Endothelial cell of umbilical vein (primary cell): ENCODE measurements around the gene GGT5. TPM values are rescaled to one million over a fixed set of nuclear protein-coding genes. Genes with fewer than 3 reads are reported as not detected.
"Not testable (repeated sequence)": the region's sequence is repeated elsewhere in the genome, so short reads cannot be mapped to it uniquely, and the experiment has no call there.

Source experiments
- BruUV-seq: library from RNA; stranded (reverse); fragments of 400-500 nt; replicated peaks from 2 replicates; lab custom pipeline; 2021; lab: Mats Ljungman, UMichigan
- CTCF ChIA-PET: fragments of 300-600, 350-600 bp; sonication (Branson Sonifier 250); formaldehyde crosslinking; loops from one replicate; lab custom pipeline; 2021; ENCODE audit warnings: antibody characterized with exemption, inconsistent platforms; lab: Charles Lee
- POLR2A ChIA-PET: fragments of 300-600, 350-600 bp; sonication (Branson Sonifier 250); formaldehyde crosslinking; loops from one replicate; lab custom pipeline; 2021; ENCODE audit warnings: antibody characterized with exemption, inconsistent platforms; lab: Charles Lee
- DNase-seq: peaks from one replicate; pipeline ENCODE4 v3.0.0-alpha.2; 2011; ENCODE audit warnings: low read depth, low spot score
- FAIRE-seq: peaks from 2 replicates; lab custom pipeline; 2011; peaks lifted over from hg19 to GRCh38; lab: Jason Lieb, UNC
- H2AFZ ChIP-seq: 2 replicates; pipeline ENCODE4 v1.6.0; 2012; ENCODE audit warnings: low read depth, low read length, control low read depth, inconsistent platforms
- H3K27ac ChIP-seq: 2 replicates; pipeline ENCODE4 v1.5.1; 2011; ENCODE audit warnings: low read depth, mild to moderate bottlenecking, control low read depth, low read length, moderate library complexity; ENCODE audit not compliant: insufficient read depth
- H3K27me3 ChIP-seq, 2 experiments: 2 replicates each; pipeline versions ENCODE4 v1.6.0 to v1.6.1; 2011; ENCODE audit warnings: low read length in 2 of 2, mixed read lengths in 1 of 2; ENCODE audit not compliant: control insufficient read depth in 2 of 2, insufficient read depth in 2 of 2
- H3K36me3 ChIP-seq, 2 experiments: 2 replicates in 1 of 2; 3 replicates in 1 of 2; pipeline ENCODE4 v1.5.1; 2011; ENCODE audit warnings: low read length in 2 of 2, mild to moderate bottlenecking in 1 of 2, moderate library complexity in 1 of 2; ENCODE audit not compliant: control insufficient read depth in 2 of 2, insufficient read depth in 2 of 2; ENCODE audit errors: extremely low read depth in 1 of 2
- H3K4me1 ChIP-seq: 3 replicates; pipeline ENCODE4 v1.5.1; 2011; ENCODE audit warnings: mild to moderate bottlenecking, low read length; ENCODE audit not compliant: control insufficient read depth, insufficient read depth; ENCODE audit errors: extremely low read depth
- H3K4me2 ChIP-seq: 2 replicates; pipeline ENCODE4 v1.6.1; 2011; ENCODE audit warnings: low read length, control low read depth, mixed read lengths; ENCODE audit not compliant: insufficient read depth
- H3K4me3 ChIP-seq, 3 experiments: fragments of 200-600 bp in 1 of 3; sonication (generic), shearing (Covaris generic) in 1 of 3; replicated peaks in 1 of 3; 2 replicates each; pipeline ENCODE4 v1.5.1; 2011 to 2016; ENCODE audit warnings: control low read depth in 3 of 3, low read length in 3 of 3, mild to moderate bottlenecking in 2 of 3, inconsistent platforms in 1 of 3, low read depth in 1 of 3, moderate library complexity in 1 of 3; ENCODE audit not compliant: insufficient read depth in 1 of 3
- H3K79me2 ChIP-seq: 2 replicates; pipeline ENCODE4 v1.6.0; 2012; ENCODE audit warnings: low read length, inconsistent platforms; ENCODE audit not compliant: control insufficient read depth, insufficient read depth
- H3K9ac ChIP-seq: replicated peaks from 2 replicates; pipeline ENCODE3; 2011; ENCODE audit warnings: low read length, control low read depth; ENCODE audit not compliant: insufficient read depth; ENCODE audit errors: extremely low read depth
- H3K9me1 ChIP-seq: replicated peaks from 3 replicates; pipeline ENCODE4 v1.6.0; 2011; ENCODE audit warnings: mild to moderate bottlenecking, low read length; ENCODE audit not compliant: control insufficient read depth, insufficient read depth; ENCODE audit errors: extremely low read depth
- H3K9me3 ChIP-seq: replicated peaks from 2 replicates; pipeline ENCODE4 v1.5.1; 2012; ENCODE audit warnings: low read length, inconsistent platforms; ENCODE audit not compliant: control insufficient read depth, insufficient read depth
- H4K20me1 ChIP-seq: replicated peaks from 2 replicates; pipeline ENCODE3; 2011; ENCODE audit warnings: mild to moderate bottlenecking, low read length; ENCODE audit not compliant: control insufficient read depth, insufficient read depth; ENCODE audit errors: extremely low read depth
- FOS ChIP-seq: IDR thresholded peaks from 2 replicates; pipeline ENCODE4 v1.6.1; 2011; ENCODE audit warnings: mild to moderate bottlenecking, low read length, moderate library complexity, borderline replicate concordance; ENCODE audit not compliant: insufficient read depth
- POLR2AphosphoS5 ChIP-seq: IDR thresholded peaks from 2 replicates; pipeline ENCODE4 v1.6.1; 2012; ENCODE audit warnings: low read depth, mild to moderate bottlenecking, control low read depth, low read length, moderate library complexity; ENCODE audit not compliant: insufficient read depth
- dilution Hi-C: fragments of 300-500 bp; cut with MboI; formaldehyde crosslinking; loops from one replicate; pipeline ENCODE4 v1.15.0; 2019; ENCODE audit warnings: low sequenced_read_pairs; ENCODE audit not compliant: extremely low pct_ligation_motif_present
- intact Hi-C: fragments of 100-400 bp; cut with micrococcal nuclease; formaldehyde crosslinking; loops from one replicate; pipeline ENCODE4 v1.10.0; 2022
- polyA plus RNA-seq, 4 experiments: library from polyadenylated mRNA; depleted of rRNA in 3 of 4; stranded (reverse) in 3 of 4; unstranded in 1 of 4; fragments of >200 nt; gene quantifications; 2 replicates each; pipeline versions ENCODE4 v1.2.1 to v1.2.3, GENCODE V29; 2011 to 2012; ENCODE audit warnings: missing spikeins in 1 of 4
- total RNA-seq: library from RNA; stranded (reverse); gene quantifications from 2 replicates; pipeline ENCODE4 v1.2.3, GENCODE V29; 2021

Gene GGT5
- total and polyA plus RNA-seq, 2 donors (not counting 3 experiments of a cell fraction or from before 2014, with no cell fraction given): 45.9 to 293 TPM

DNA sequence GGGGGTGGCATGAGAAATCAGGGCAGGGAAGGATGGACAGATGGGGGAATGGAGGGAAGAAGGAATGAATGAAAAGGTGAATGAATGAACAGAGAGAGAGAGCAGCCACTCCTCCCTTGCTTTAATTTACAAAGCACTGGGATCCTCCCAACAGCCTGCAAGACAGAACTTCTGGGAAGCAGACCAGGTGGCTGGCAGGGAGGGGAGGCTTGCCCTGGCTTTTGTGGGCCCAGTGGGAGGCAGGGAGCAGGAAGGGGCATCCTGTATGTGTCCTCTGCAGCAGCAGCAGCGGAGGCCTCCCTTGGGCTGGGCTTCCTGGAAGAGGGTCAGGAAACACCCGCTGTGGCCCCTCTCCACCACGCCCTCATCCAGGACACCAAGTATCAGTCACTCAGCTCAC, 1.5 kb downstream of the GGT5 start:
- Histone ChIP-seq H3K4me2 (peak overlapping the region; percentile 69), H3K4me3 (peak overlapping the region in 2 of 3 experiments; percentile 16 to 19), H3K27ac (peak overlapping the region; percentile 58), H3K4me1 (peaks cover 56% of the 10 kb centered on the region), H3K79me2 (peaks cover 22% of the 10 kb centered on the region)
- dilution Hi-C loops, H3K9me1 ChIP-seq, H2AFZ ChIP-seq, H3K27me3 ChIP-seq, H4K20me1 ChIP-seq, POLR2A ChIA-PET, H3K9ac ChIP-seq, H3K36me3 ChIP-seq, H3K9me3 ChIP-seq, BruUV-seq, FAIRE-seq: not testable (repeated sequence)
- peak; percentile 39 for DNase-seq
- intact Hi-C loops: loop anchor here (10.0 kb wide), 1 partner anchor 289 kb away; no protein-coding TSS in a partner anchor
- peak; percentile 39 for TF ChIP-seq POLR2AphosphoS5
- TF ChIP-seq FOS: peak; percentile 18
- CTCF ChIA-PET: interaction anchor here (1.1 to 2.7 kb wide), 8 partner anchors 9 to 53 kb away, joined by 3 to 27 read pairs (median 8); no protein-coding TSS in a partner anchor

DNA sequence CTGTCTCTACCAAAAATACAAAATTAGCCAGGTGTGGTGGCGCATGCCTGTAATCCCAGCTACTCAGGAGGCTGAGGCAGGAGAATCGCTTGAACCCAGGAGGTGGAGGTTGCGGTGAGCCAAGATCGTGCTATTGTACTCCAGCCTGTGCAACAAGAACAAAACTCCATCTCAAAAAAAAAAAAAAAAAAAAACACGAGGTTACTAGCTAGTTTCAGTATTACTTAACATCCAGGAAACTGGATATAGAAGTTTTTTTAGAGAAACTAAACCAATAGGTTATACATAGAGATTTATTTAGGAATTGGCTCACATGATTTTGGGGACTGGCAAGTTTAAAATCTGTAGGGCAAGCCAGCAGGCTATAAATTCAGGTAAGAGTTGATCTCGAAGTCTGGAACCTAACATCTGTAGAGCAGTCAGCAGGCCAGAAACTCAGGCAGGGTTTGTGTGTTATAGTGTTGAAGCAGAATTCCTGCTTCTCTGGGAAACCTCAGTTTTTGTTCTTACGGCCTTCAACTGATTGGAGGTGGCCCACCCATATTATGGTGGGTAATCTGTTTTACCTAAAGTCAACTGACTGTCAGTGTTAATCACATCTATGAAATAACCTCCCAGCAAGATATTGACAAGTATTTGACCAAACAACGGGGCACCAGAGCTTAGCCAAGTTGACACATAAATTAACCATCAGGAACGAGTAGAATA, 3.7 kb downstream of the GGT5 start:
- intact Hi-C loops: loop anchor here (10.0 kb wide), 1 partner anchor 286 kb away; no protein-coding TSS in a partner anchor
- FAIRE-seq, H3K36me3 ChIP-seq, POLR2A ChIA-PET, H2AFZ ChIP-seq, BruUV-seq, H3K9ac ChIP-seq, H3K27me3 ChIP-seq, H4K20me1 ChIP-seq, DNase-seq, H3K4me2 ChIP-seq, H3K9me3 ChIP-seq, H3K9me1 ChIP-seq, dilution Hi-C loops, H3K4me3 ChIP-seq: not testable (repeated sequence)
- Histone ChIP-seq H3K4me1 (peaks cover 50% of the 10 kb centered on the region), H3K27ac (peak overlapping the region; percentile 82), H3K79me2 (peaks cover 43% of the 10 kb centered on the region)
- CTCF ChIA-PET: interaction anchor here (0.7 to 2.8 kb wide), 6 partner anchors 10 to 144 kb away, joined by 3 to 27 read pairs (median 12); no protein-coding TSS in a partner anchor
